IPS DF 6.9 (cell line): ENCODE measurements around the gene TSKU.
"Not testable (repeated sequence)": the region's sequence is repeated elsewhere in the genome, so short reads cannot be mapped to it uniquely, and the experiment has no call there.

Experiments
- DNase-seq: peaks from one replicate; pipeline ENCODE4 v3.0.0-alpha.2; 2013; ENCODE audit warnings: low read depth, low spot score
- H3K27ac ChIP-seq: one replicate; pipeline ENCODE4 v1.5.1; 2013; ENCODE audit warnings: low read length, control low read depth
- H3K27me3 ChIP-seq: 2 replicates; pipeline ENCODE4 v1.6.1; 2013; ENCODE audit warnings: mild to moderate bottlenecking, low read length; ENCODE audit not compliant: control insufficient read depth, insufficient read depth
- H3K36me3 ChIP-seq: 2 replicates; pipeline ENCODE4 v1.6.1; 2013; ENCODE audit warnings: low read length; ENCODE audit not compliant: control insufficient read depth, insufficient read depth
- H3K4me1 ChIP-seq: 2 replicates; pipeline ENCODE4 v1.6.1; 2013; ENCODE audit warnings: low read length; ENCODE audit not compliant: control insufficient read depth, insufficient read depth
- H3K4me3 ChIP-seq: 2 replicates; pipeline ENCODE4 v1.5.1; 2013; ENCODE audit warnings: mild to moderate bottlenecking, low read length
- H3K9me3 ChIP-seq: 2 replicates; pipeline ENCODE4 v1.6.1; 2013; ENCODE audit warnings: low read length, inconsistent platforms; ENCODE audit not compliant: control insufficient read depth, insufficient read depth
- WGBS: extraction: QIAGEN DNeasy Blood & Tissue Kit; methylation state at CpG from one replicate; pipeline ENCODE4 v1.1.7; 2013; ENCODE audit warnings: mixed read lengths, missing lambda C conversion rate; ENCODE audit not compliant: insufficient read length, insufficient coverage; 5-methylcytosine and 5-hydroxymethylcytosine counted together

Gene TSKU

DNA sequence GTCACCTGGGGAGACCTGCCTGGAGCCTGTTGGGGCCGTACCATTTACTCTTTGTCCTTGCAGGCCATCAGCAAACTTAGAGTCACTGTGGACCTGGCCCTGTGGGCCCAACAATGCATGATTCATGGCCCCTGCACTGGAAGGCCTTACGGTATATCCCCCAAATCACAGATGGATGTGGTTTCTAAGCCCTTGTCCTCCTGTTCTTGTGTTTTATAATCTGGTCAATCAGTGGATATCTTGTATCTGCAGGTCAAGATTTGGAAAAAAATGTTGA, 6.2 kb downstream of the TSKU start:
- Histone ChIP-seq H3K4me3 (no peak overlapping the region), H3K36me3 (no peaks in the 10 kb centered on the region), H3K27me3 (no peaks in the 10 kb centered on the region), H3K27ac (no peak overlapping the region), H3K9me3 (no peaks in the 10 kb centered on the region), H3K4me1 (peaks cover 11% of the 10 kb centered on the region)
- no peak for DNase-seq
- no CpG with 5 or more reads among the region's 2 CpGs for WGBS

DNA sequence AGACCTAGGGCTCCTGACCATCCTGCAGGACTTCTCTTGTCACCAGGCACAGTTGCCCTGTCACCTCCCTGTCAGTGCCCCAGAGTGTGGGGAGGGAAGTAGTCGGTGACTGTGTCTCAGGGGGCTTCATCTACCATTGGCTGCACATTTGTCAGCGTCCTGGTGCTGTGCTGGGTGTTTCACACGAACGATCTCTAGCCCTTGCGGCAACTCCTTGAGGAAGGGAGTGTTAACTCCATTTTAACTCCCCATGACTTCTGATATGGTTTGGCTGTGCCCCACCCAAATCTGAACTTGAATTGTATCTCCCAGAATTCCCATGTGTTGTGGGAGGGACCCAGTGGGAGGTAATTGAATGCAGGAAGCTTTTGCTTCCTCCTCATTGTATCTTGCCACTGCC, 7.1 kb downstream of the TSKU start:
- DNase-seq: no peak
- H3K4me1 ChIP-seq: peaks cover 10% of the 10 kb centered on the region
- no peaks in the 10 kb centered on the region for H3K27me3 ChIP-seq
- no peaks in the 10 kb centered on the region for H3K36me3 ChIP-seq
- H3K9me3 ChIP-seq: no peaks in the 10 kb centered on the region
- H3K27ac ChIP-seq: no peak overlapping the region
- H3K4me3 ChIP-seq: no peak overlapping the region
- WGBS: no CpG with 5 or more reads among the region's 5 CpGs

DNA sequence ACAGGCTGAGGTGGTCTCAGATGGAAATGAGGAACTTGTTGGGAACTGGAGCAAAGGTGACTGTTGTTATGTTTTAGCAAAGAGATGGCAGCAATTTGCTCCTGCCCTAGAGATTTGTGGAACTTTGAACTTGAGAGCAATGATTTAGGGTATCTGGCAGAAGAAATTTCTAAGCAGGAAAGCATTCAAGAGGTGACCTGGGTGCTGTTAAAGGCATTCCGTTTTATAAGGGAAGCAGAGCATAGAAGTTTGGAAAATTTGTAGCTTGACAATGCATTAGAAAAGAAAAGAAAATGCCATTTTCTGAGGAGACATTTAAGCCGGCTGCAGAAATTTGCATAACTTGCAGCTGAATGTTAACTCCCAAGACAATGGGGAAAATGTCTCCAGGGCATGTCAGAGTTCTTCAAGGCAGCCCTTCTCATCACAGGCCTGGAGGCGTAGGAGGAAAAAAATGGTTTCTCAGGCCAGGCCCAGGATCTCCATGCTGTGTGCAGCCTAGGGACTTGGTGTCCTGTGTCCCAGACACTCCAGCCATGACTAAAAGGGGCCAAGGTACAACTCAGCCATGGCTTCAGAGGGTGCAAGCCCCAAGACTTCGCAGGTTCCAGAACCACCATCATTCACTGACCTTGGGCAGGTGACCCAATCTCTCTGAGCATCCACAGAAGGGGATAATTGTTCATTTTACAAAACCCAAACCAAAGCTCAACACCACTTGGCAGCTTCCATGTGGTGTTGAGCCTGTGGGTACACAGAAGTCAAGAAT, 8.0 kb downstream of the TSKU start:
- no CpG with 5 or more reads among the region's 4 CpGs for WGBS
- not testable (repeated sequence) for DNase-seq

DNA sequence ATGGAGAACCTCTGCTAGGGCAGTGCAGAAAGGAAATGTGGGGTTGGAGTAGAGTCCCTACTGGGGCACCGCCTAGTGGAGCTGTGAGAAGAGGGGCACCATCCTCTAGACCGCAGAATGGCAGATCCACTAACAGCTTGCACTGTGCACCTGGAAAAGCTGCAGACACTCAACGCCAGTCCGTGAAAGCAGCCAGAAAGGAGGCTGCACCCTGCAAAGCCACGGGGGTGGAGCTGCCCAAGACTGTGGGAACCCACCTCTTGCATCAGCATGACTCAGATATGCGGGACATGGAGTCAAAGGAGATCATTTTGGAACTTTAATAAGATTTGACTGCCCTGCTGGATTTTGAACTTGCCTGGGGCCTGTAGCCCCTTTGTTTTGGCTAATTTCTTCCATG, 8.7 kb downstream of the TSKU start:
- peaks cover 6% of the 10 kb centered on the region for H3K4me1 ChIP-seq
- WGBS: no CpG with 5 or more reads among the region's 6 CpGs
- H3K36me3 ChIP-seq: peaks cover 13% of the 10 kb centered on the region
- H3K9me3 ChIP-seq: no peaks in the 10 kb centered on the region
- DNase-seq: no peak
- H3K27ac ChIP-seq: no peak overlapping the region
- no peak overlapping the region for H3K4me3 ChIP-seq
- no peaks in the 10 kb centered on the region for H3K27me3 ChIP-seq

More for the DNA sequence above, 8.0 kb downstream of the TSKU start:
- not testable (repeated sequence) for H3K36me3 ChIP-seq, H3K27ac ChIP-seq, H3K4me1 ChIP-seq, H3K4me3 ChIP-seq, H3K27me3 ChIP-seq, H3K9me3 ChIP-seq

DNA sequence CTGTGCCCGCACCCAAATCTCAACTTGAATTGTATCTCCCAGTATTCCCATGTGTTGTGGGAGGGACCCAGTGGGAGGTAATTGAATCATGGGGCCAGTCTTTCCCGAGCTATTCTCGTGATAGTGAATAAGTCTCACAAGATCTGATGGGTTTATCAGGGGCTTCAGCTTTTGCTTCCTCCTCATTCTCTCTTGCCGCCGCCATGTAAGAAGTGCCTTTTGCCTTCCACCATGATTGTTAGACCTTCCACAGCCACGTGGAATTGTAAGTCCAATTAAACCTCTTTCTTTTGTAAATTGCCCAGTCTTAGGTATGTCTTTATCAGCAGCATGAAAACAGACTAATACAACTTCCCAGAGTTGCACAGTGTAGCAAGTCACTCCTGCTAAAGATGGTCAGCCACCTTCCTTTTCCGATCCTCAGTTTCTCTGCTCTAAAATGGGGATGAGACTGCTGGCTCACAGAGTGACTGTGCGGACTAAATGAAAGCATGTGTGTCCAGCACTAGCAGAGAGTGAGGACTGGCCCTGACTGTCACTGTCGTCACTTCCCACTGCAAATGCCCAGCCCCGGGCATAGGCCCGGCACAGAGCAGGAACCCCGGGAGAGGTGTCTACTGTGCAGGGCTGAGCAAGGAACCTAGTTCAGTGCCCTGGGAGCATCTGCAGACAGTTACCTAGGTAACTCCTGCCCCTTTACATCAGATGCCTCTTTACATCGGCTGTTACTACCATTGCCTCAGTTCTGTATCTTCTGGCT, 9.5 kb downstream of the TSKU start:
- Histone ChIP-seq H3K4me1 (peaks cover 6% of the 10 kb centered on the region), H3K27ac (no peak overlapping the region), H3K36me3 (peaks cover 13% of the 10 kb centered on the region), H3K9me3 (no peaks in the 10 kb centered on the region), H3K27me3 (no peaks in the 10 kb centered on the region), H3K4me3 (no peak overlapping the region)
- WGBS: no CpG with 5 or more reads among the region's 13 CpGs
- DNase-seq: no peak

DNA sequence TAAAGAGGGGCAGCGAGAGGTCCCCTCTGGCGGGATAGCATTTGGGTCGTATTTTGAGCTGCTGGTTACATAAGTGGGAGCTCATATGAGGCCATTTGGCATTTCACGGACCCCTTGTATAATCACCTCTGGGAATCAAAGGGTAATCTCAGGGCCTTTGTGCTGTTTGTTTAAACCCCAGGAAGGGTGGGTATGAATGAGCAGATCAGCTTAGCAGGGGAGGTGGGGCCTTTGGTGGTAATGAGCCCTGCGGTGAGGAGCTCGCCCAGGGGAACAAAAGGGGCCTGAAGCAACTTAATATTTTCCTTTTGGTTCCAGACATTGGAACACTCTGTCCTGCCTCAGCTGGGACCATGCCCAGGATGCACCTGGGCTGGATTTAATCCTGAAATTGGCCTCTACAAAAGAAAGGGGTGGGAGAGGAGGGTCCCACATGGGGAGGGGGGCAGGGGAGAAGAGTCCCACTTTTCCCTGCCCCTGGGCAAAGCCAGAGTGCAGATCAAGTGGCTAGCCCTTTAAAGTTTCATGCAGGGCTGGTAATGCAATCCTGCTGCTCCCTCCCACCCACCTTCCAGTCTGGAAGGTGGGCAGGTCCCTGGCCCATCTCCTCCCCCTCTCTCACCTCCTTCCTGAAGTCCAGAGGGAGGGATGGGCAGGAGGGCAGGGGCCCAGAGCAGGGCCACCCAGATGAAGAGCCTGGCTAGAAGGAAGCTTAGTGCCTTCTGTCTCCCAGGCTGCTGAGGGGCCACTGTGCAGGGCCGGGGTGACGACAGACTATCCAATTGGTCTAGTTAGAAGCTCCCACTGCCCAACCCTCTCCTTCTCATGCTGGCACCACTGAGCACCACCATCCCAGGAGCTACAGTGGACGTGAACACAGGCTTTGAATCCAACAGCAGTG, 10.5 kb downstream of the TSKU start:
- no peaks in the 10 kb centered on the region for H3K27me3 ChIP-seq
- no peak overlapping the region for H3K4me3 ChIP-seq
- no CpG with 5 or more reads among the region's 9 CpGs for WGBS
- DNase-seq: no peak
- peaks cover 13% of the 10 kb centered on the region for H3K36me3 ChIP-seq
- H3K27ac ChIP-seq: no peak overlapping the region
- peaks cover 6% of the 10 kb centered on the region for H3K4me1 ChIP-seq
- no peaks in the 10 kb centered on the region for H3K9me3 ChIP-seq

DNA sequence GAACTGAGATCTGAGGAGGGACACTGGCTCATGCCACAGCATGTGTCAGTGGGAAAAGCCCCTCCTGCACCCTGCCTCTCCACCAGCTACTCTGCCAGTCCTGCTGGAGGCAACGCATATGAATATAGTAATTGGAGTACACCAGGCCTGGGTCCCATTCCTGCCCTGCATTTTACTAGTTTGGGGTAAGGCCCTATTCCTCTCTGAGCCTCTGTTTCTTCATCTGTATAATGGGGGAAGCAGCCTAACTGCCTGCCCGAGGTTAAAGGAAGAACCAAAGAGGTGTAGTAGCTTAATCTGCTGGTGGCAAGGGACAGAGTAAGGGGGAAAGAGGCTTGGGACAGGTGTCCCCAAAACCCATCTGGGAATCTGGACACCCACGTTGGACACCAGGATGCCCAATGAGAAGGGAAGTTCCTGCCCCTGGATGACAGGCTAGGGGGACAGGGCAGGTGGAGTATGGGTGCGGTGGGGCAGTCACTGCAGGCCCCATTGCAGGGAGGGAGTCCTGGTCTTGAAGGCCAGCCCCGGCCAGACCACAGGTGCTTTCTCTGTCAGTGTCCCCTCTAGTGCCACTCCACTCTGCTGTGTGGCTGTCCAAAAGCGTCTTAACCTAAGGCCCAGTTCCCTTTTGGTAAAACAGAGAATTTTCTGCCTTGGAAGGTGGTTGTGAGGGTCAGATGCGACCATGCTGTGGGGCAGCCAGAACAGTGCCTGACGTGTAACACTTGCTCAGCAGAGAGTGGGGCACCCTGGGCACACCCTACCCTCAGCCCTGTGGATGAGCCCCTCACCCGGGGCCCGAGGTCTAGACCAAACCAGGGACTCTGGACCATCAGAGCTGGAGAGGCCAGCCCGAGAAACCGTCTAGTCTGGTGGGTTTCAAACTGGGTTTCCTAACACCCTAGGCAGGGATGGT, 11.5 kb downstream of the TSKU start:
- no CpG with 5 or more reads among the region's 12 CpGs for WGBS
- peaks cover 13% of the 10 kb centered on the region for H3K36me3 ChIP-seq
- no peak overlapping the region for H3K4me3 ChIP-seq
- H3K9me3 ChIP-seq: no peaks in the 10 kb centered on the region
- peaks cover 5% of the 10 kb centered on the region for H3K4me1 ChIP-seq
- no peaks in the 10 kb centered on the region for H3K27me3 ChIP-seq
- H3K27ac ChIP-seq: no peak overlapping the region
- no peak for DNase-seq

DNA sequence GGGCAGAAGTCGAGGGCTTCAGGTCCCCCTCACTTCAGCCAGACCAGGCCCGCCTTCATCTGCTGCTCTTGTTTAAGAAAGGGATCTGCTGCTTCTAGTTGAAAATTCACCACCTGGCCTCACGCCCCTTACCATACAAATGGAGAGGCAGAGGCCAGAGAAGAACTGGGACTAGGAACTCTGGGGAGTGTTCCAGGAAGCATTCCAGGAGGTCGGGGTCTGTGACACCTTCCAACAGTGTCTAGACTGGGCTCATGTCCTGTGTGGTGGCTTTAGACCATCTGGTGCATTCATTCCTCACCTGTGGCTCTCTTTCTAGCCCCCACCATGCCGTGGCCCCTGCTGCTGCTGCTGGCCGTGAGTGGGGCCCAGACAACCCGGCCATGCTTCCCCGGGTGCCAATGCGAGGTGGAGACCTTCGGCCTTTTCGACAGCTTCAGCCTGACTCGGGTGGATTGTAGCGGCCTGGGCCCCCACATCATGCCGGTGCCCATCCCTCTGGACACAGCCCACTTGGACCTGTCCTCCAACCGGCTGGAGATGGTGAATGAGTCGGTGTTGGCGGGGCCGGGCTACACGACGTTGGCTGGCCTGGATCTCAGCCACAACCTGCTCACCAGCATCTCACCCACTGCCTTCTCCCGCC, 12.3 kb downstream of the TSKU start:
- Histone ChIP-seq H3K4me1 (peaks cover 5% of the 10 kb centered on the region), H3K27ac (no peak overlapping the region), H3K9me3 (no peaks in the 10 kb centered on the region), H3K27me3 (no peaks in the 10 kb centered on the region), H3K4me3 (no peak overlapping the region), H3K36me3 (peaks cover 13% of the 10 kb centered on the region)
- no peak for DNase-seq
- WGBS: no CpG with 5 or more reads among the region's 21 CpGs

DNA sequence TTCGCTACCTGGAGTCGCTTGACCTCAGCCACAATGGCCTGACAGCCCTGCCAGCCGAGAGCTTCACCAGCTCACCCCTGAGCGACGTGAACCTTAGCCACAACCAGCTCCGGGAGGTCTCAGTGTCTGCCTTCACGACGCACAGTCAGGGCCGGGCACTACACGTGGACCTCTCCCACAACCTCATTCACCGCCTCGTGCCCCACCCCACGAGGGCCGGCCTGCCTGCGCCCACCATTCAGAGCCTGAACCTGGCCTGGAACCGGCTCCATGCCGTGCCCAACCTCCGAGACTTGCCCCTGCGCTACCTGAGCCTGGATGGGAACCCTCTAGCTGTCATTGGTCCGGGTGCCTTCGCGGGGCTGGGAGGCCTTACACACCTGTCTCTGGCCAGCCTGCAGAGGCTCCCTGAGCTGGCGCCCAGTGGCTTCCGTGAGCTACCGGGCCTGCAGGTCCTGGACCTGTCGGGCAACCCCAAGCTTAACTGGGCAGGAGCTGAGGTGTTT, 12.8 kb downstream of the TSKU start:
- DNase-seq: no peak
- H3K27ac ChIP-seq: no peak overlapping the region
- no CpG with 5 or more reads among the region's 26 CpGs for WGBS
- H3K4me1 ChIP-seq: peaks cover 5% of the 10 kb centered on the region
- H3K36me3 ChIP-seq: peaks cover 13% of the 10 kb centered on the region
- H3K4me3 ChIP-seq: no peak overlapping the region
- H3K9me3 ChIP-seq: no peaks in the 10 kb centered on the region
- H3K27me3 ChIP-seq: no peaks in the 10 kb centered on the region
